Renal pelvis (tissue), 12 donors: ENCODE data around the gene EFCC1. TPM values are rescaled to one million over a fixed set of nuclear protein-coding genes. Genes with fewer than 3 reads are reported as not detected.

Experiments
- DNase-seq: peaks from one replicate; pipeline ENCODE4 v3.0.0-alpha.2; 2013
- long read RNA-seq, 16 experiments: transcript quantifications; one replicate each; lab custom pipeline, GENCODE V29; 2026
- polyA plus RNA-seq, 3 donors: library from polyadenylated mRNA; unstranded; fragments of 120-200 nt; gene quantifications; one replicate each; pipeline ENCODE4 v1.2.1, GENCODE V29; 2013; ENCODE audit not compliant: insufficient read length in 3 of 3

The EFCC1 gene
- 1 to 10 TPM; 2.3 to 3.0 (median 2.8) TPM for polyA plus RNA-seq
- long read RNA-seq, donor 1, result 0 reads
- long read RNA-seq, donor 2, result 0 reads
- long read RNA-seq, donor 3, result 0 reads
- long read RNA-seq, donor 4, result 0 reads
- long read RNA-seq, donor 5, result 0 reads
- long read RNA-seq, donor 6, result 0 reads
- long read RNA-seq, donor 7, result 0 reads
- long read RNA-seq, donor 8, result 0 reads
- long read RNA-seq, donor 9, result 0 reads
- long read RNA-seq, donor 10, result 0 reads
- long read RNA-seq, donor 11, result 0 reads
- long read RNA-seq, donor 12, result 0 reads
- long read RNA-seq, donor 13, result 0 reads
- long read RNA-seq, donor 14, result 0 reads
- long read RNA-seq, donor 15, result 0 reads
- long read RNA-seq, donor 16, partial matches to known transcripts, result 0 of 1 reads
- long read RNA-seq, donor 16, other reads (novel, unspliced or antisense), result 0 of 1 reads

- DNase-seq, result peak; percentile 65
Measured at GRCh38 chr3:129001101-129001805, at the start of gene EFCC1. TSS of gene EFCC1 (plus strand) at chr3:129001304. CDS start at chr3:129001629, 325 bp downstream.

- DNase-seq, result no peak
Measured at GRCh38 chr3:128956440-128956839, 44.7 kb upstream of the EFCC1 start.

GRCh38 chr3:128965280-128965679, 35.8 kb upstream of the EFCC1 start:
- no peak for DNase-seq

- no peak for DNase-seq
Measured at GRCh38 chr3:128965818-128966217, 35.3 kb upstream of the EFCC1 start.

- no peak for DNase-seq
Measured at GRCh38 chr3:128967748-128968355, 33.3 kb upstream of the EFCC1 start.

- DNase-seq, result peak; percentile 28
Measured at GRCh38 chr3:128969993-128970739, 30.9 kb upstream of the EFCC1 start.

- no peak for DNase-seq
Measured at GRCh38 chr3:128970740-128971047, 30.4 kb upstream of the EFCC1 start.

GRCh38 chr3:128971421-128972100, 29.5 kb upstream of the EFCC1 start:
- DNase-seq, result peak; percentile 22

GRCh38 chr3:128973988-128974564, 27.0 kb upstream of the EFCC1 start:
- no peak for DNase-seq

GRCh38 chr3:128975276-128975675, 25.8 kb upstream of the EFCC1 start:
- DNase-seq, result no peak

GRCh38 chr3:128983293-128984069, 17.6 kb upstream of the EFCC1 start:
- DNase-seq, result no peak

- no peak for DNase-seq
Measured at GRCh38 chr3:128984596-128984995, 16.5 kb upstream of the EFCC1 start.

- no peak for DNase-seq
Measured at GRCh38 chr3:128987302-128988100, 13.6 kb upstream of the EFCC1 start.

- no peak for DNase-seq
Measured at GRCh38 chr3:128988286-128988685, 12.8 kb upstream of the EFCC1 start.

- no peak for DNase-seq
Measured at GRCh38 chr3:128991355-128991895, 9.7 kb upstream of the EFCC1 start.

GRCh38 chr3:128992926-128993460, 8.1 kb upstream of the EFCC1 start:
- DNase-seq, result no peak

GRCh38 chr3:128993461-128994172, 7.5 kb upstream of the EFCC1 start, which contains the start of gene CFAP92:
TSS of gene CFAP92 (minus strand) at chr3:128994076. CDS start at chr3:128993304, 772 bp downstream.
- peak; percentile 87 for DNase-seq

GRCh38 chr3:128994173-128994512, 7.0 kb upstream of the EFCC1 start:
- no peak for DNase-seq
